Measurements from ENCODE around the gene GUCY1A1.

DNA sequence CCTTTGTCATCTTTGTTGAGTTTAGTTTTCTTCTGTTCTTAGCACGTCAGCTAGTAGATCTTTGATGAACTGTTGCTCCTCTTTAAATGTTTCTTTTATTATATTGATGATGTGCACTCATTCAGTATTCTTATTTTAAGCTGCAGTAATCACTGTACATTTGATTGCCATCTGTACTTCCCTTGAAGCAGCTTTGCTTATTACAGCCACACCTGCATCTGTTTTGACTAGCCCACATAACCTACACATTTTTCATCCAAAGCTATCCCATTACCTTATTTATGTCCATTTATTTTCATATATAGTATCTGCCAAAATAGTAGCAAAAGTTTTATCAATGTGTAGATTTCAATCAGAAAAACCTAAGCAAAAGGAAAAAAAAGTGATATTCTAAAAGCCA is 68.3 kb downstream of the GUCY1A1 start:
- no peak for TF ChIP-seq GATA2 (IDR thresholded peaks at IDR 0.05; ENCODE audit: low read depth, low read length)
- TF ChIP-seq GATA3 (IDR thresholded peaks at IDR 0.05; ENCODE audit: low read depth, low read length) = no peak
